ENCODE results near the gene EPB41L4A.

The EPB41L4A gene

DNA sequence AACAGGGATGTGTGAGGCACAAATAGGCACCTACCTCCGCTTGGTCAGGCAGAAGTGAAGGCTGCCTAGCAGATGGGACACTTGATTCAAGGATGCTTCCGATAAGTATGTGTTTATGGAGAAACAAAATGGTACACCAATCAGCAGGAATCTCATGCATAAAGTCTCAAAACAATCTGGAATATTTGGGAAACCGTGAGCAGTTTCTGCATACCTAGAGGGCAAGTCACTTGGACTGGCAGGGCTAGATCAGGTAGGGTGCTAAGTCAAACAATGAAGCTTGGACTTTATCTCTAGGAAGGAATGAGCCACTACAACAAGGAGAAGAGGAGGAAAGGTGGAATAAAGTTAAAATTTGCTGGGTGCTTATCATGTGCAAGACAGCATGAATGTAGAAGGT lies 5.5 kb downstream of the EPB41L4A start:
- Histone ChIP-seq H3K36me3 (ENCODE audit: control insufficient read depth in 2 of 2, insufficient read depth in 1 of 2, low read length in 2 of 2) (no peaks in the 10 kb centered on the region), H3K4me3 (ENCODE audit: low read depth, low read length) (no peak overlapping the region), H3K9me3 (ENCODE audit: control insufficient read depth, insufficient read depth, low read depth, low read length) (no peaks in the 10 kb centered on the region), H3K4me1 (ENCODE audit: control insufficient read depth, insufficient read depth, low read length) (no peaks in the 10 kb centered on the region), H3K27ac (ENCODE audit: extremely low read depth, low read depth, low read length) (no peak overlapping the region)
- TF ChIP-seq ZFP37 (tag by site-specific recombination; IDR thresholded peaks at IDR 0.05) (no peak), ZNF510 (tag by site-specific recombination; IDR thresholded peaks at IDR 0.05; ENCODE audit: insufficient replicate concordance) (no peak), ZNF560 (tag by site-specific recombination; IDR thresholded peaks at IDR 0.05; ENCODE audit: borderline replicate concordance) (no peak), ZNF571 (tag by site-specific recombination; IDR thresholded peaks at IDR 0.05) (no peak), PRDM2 (tag by site-specific recombination; IDR thresholded peaks at IDR 0.05; ENCODE audit: borderline replicate concordance) (no peak), ZNF654 (tag by site-specific recombination; IDR thresholded peaks at IDR 0.05; ENCODE audit: low read depth) (no peak), KLF8 (tag by site-specific recombination; IDR thresholded peaks at IDR 0.05) (no peak), ZIC2 (tag by site-specific recombination; IDR thresholded peaks at IDR 0.05) (no peak), ZNF600 (tag by site-specific recombination; IDR thresholded peaks at IDR 0.05) (no peak), ZNF514 (tag by site-specific recombination; IDR thresholded peaks at IDR 0.05) (no peak), ZNF529 (tag by site-specific recombination; IDR thresholded peaks at IDR 0.05; ENCODE audit: insufficient replicate concordance) (no peak), ZNF10 (tag by site-specific recombination; IDR thresholded peaks at IDR 0.05) (no peak), ELK4 (IDR thresholded peaks at IDR 0.05; ENCODE audit: borderline replicate concordance, low read depth, low read length) (no peak), ZNF692 (tag by site-specific recombination; IDR thresholded peaks at IDR 0.05) (no peak), ZNF311 (tag by site-specific recombination; IDR thresholded peaks at IDR 0.05; ENCODE audit: borderline replicate concordance) (no peak), ZNF623 (tag by site-specific recombination; IDR thresholded peaks at IDR 0.05) (no peak), ZNF175 (tag by site-specific recombination; IDR thresholded peaks at IDR 0.05) (no peak), ZNF777 (tag by site-specific recombination; IDR thresholded peaks at IDR 0.05; ENCODE audit: borderline replicate concordance) (no peak)
- POLR2A ChIA-PET, result no interaction called here
- CTCF ChIA-PET, result interaction anchor here (0.6 kb wide), 1 partner anchor 209 kb away, joined by 3 read pairs; no protein-coding TSS in a partner anchor

DNA sequence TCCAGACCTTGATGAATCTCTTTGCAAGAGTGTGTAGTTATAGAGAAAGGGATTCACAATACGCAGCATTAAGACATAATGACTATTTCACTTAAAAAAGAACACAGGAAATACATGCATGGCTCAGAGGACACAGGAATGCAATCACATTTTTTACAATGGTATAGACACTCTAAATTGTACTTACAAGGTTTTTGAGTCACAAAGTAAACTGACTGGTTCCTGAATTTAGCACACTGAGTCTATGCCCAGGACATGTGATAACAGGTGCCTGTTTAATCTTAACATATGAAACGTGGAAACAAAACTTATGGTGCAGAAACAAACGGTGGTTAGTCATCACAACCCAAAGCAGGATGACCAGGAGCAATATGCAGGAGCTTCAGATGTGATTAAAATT lies 6.7 kb downstream of the EPB41L4A start:
- no peak overlapping the region for H3K4me3 ChIP-seq (ENCODE audit: low read depth, low read length)
- ChIA-PET POLR2A (no interaction called here), CTCF (interaction anchor here (0.9 kb wide), 1 partner anchor 345 kb away, joined by 3 read pairs; no protein-coding TSS in a partner anchor)

More for the DNA sequence above, 6.7 kb downstream of the EPB41L4A start:
- Histone ChIP-seq H3K9me3 (ENCODE audit: control insufficient read depth, insufficient read depth, low read depth, low read length) (no peaks in the 10 kb centered on the region), H3K36me3 (ENCODE audit: control insufficient read depth in 2 of 2, insufficient read depth in 1 of 2, low read length in 2 of 2) (no peaks in the 10 kb centered on the region), H3K27ac (ENCODE audit: extremely low read depth, low read depth, low read length) (no peak overlapping the region), H3K4me1 (ENCODE audit: control insufficient read depth, insufficient read depth, low read length) (peaks cover 4% of the 10 kb centered on the region; the same call in 1 of the 2 replicates)
- no peak for TF ChIP-seq MZF1 (tag by site-specific recombination; IDR thresholded peaks at IDR 0.05; ENCODE audit: borderline replicate concordance)
- TF ChIP-seq ZSCAN30 (tag by site-specific recombination; IDR thresholded peaks at IDR 0.05), result no peak
- no peak for TF ChIP-seq KLF7 (tag by site-specific recombination; IDR thresholded peaks at IDR 0.05; ENCODE audit: borderline replicate concordance)
- TF ChIP-seq KLF16 (tag by site-specific recombination; IDR thresholded peaks at IDR 0.05), result no peak
- TF ChIP-seq ZBTB20 (tag by site-specific recombination; IDR thresholded peaks at IDR 0.05), result no peak
- TF ChIP-seq ZNF174 (tag by site-specific recombination; IDR thresholded peaks at IDR 0.05), result no peak

Data from HEK293 (cell line).